Mucosa of descending colon (tissue), 3 donors: ENCODE measurements around the gene TTYH2. TPM values are rescaled to one million over a fixed set of nuclear protein-coding genes. Genes with fewer than 3 reads are reported as not detected.

ENCODE experiments used
- ATAC-seq: fragments of 200-7000 bp; cut with Tn5 transposase; one replicate; pipeline ENCODE4 v1.9.1; 2020; ENCODE audit warnings: mild to moderate bottlenecking, moderate library complexity
- DNase-seq, 3 donors: peaks; one replicate each; pipeline ENCODE4 v3.0.0-alpha.2; 2020
- H3K36me3 ChIP-seq: fragments of 200-600 bp; one replicate; pipeline ENCODE4 v1.8.0; 2021; ENCODE audit warnings: low read depth, mild to moderate bottlenecking
- H3K4me1 ChIP-seq: fragments of 200-600 bp; one replicate; pipeline ENCODE4 v1.8.0; 2021; ENCODE audit warnings: low read depth, mild to moderate bottlenecking
- H3K4me3 ChIP-seq: fragments of 200-600 bp; one replicate; pipeline ENCODE4 v1.8.0; 2021; ENCODE audit warnings: mild to moderate bottlenecking
- H3K9me3 ChIP-seq: fragments of 200-600 bp; one replicate; pipeline ENCODE4 v1.8.0; 2021; ENCODE audit warnings: mild to moderate bottlenecking
- CTCF ChIP-seq: fragments of 200-600 bp; IDR thresholded peaks from one replicate; pipeline ENCODE4 v1.8.0; 2022; ENCODE audit warnings: antibody characterized with exemption, mild to moderate bottlenecking
- intact Hi-C, 2 donors: fragments of 100-400 bp; cut with DNase I in 1 of 2; cut with micrococcal nuclease in 1 of 2; formaldehyde crosslinking; loops; one replicate each; pipeline versions ENCODE4 v1.11.0 to v1.11.1; 2022; cut with DNase I, micrococcal nuclease
- total RNA-seq, 3 donors: library from RNA; stranded (reverse); fragmentation: NEBNext Ultra II Directional in 2 of 3; extraction: Animal tissue kit (Norgen Biotek cat#: 25700) in 2 of 3; gene quantifications; one replicate each; pipeline versions ENCODE4 v1.2.1 to v1.2.4, GENCODE V29; 2021 to 2023
- donor health status: DM: no; HTN: no; CAD: no; lungs with moderate emphysema.
- donor health status: DM: no; HTN: no; CAD: no.
- donor health status: DM: no; HTN: yes; CAD: no.

TTYH2 gene
- total RNA-seq, 3 donors from 2014 or later: 2.5 to 9.1 (median 3.1) TPM

DNA sequence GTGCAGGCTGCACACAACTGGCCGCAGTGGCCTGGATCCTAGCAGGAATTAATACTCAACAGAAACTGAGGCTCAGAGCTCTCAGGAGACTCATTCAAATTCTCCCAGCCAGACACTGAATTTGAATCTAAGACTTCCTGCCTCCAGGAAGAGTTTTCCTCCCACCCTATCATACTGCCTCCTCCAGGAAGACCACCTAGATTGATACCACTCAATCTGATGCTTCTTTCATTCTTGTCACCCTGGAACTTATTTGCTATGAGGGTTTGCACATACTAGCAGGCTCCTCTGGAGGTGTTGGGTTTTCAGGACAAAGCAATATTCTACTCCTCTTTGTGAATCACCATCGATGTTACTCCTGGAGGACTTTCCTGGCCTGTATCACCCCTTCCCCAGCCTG, 15.6 kb upstream of the TTYH2 start:
- TF ChIP-seq CTCF: no peak
- Histone ChIP-seq H3K4me3 (no peak overlapping the region), H3K9me3 (no peaks in the 10 kb centered on the region), H3K4me1 (peaks cover 18% of the 10 kb centered on the region), H3K36me3 (no peaks in the 10 kb centered on the region)
- ATAC-seq (no peak), DNase-seq (no peak)
- intact Hi-C loops: no loop called here

- H3K4me3 ChIP-seq: no peak overlapping the region
- H3K9me3 ChIP-seq: no peaks in the 10 kb centered on the region
- TF ChIP-seq CTCF: no peak
- intact Hi-C loops: no loop called here
- no peak for DNase-seq
- no peaks in the 10 kb centered on the region for H3K36me3 ChIP-seq
- peaks cover 9% of the 10 kb centered on the region for H3K4me1 ChIP-seq
- ATAC-seq: no peak
These were observed 14.7 kb upstream of the TTYH2 start for GRCh38 chr17:74198694-74199093.

GRCh38 chr17:74199306-74200092, 13.9 kb upstream of the TTYH2 start:
- DNase-seq (peak; percentile 58 to 81 (median 80)), ATAC-seq (peak; percentile 68)
- Histone ChIP-seq H3K9me3 (no peaks in the 10 kb centered on the region), H3K36me3 (no peaks in the 10 kb centered on the region), H3K4me3 (no peak overlapping the region), H3K4me1 (peaks cover 12% of the 10 kb centered on the region)
- intact Hi-C loops: no loop called here
- peak; percentile 99 for TF ChIP-seq CTCF

GRCh38 chr17:74200112-74200511, 13.3 kb upstream of the TTYH2 start:
- Histone ChIP-seq H3K9me3 (no peaks in the 10 kb centered on the region), H3K4me3 (no peak overlapping the region), H3K36me3 (no peaks in the 10 kb centered on the region), H3K4me1 (peaks cover 18% of the 10 kb centered on the region)
- ATAC-seq: no peak
- no peak for TF ChIP-seq CTCF
- intact Hi-C loops: no loop called here
- DNase-seq: no peak

GRCh38 chr17:74201250-74201649, 12.1 kb upstream of the TTYH2 start:
- Histone ChIP-seq H3K4me1 (peaks cover 29% of the 10 kb centered on the region), H3K4me3 (no peak overlapping the region), H3K36me3 (no peaks in the 10 kb centered on the region), H3K9me3 (no peaks in the 10 kb centered on the region)
- DNase-seq (peak in 2 of 3 donors; percentile 61 to 76), ATAC-seq (no peak)
- TF ChIP-seq CTCF: no peak
- intact Hi-C loops: no loop called here
